HG02852 (cell line): ENCODE results near the gene PSAP.

Experiments used
- ATAC-seq: cut with Tn5 transposase; IDR thresholded peaks from one replicate; pipeline ENCODE4 v1.9.1; 2021; ENCODE audit warnings: mild to moderate bottlenecking, moderate library complexity; ENCODE audit not compliant: unreplicated experiment

Gene PSAP

GRCh38 chr10:71845410-71846405, 5.3 kb downstream of the PSAP start:
- no peak for ATAC-seq

DNA sequence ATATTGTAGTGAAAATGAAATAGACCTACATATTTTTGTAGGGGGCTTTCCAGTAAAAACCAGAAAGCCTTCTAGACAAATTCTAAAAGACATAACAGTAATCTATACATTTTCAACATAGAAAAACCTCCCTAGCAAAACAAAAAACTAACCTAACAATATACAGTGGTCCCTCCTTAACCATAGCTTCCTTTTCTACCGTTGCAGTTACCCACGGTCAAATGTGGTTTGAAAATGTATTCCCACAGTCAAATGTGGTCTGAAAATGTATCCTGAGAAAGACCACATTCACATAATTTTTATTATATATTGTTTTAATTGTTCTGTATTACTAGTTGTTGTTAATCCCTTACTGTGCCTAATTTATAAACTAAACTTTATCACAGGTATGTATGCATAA, 6.4 kb downstream of the PSAP start:
- no peak for ATAC-seq

GRCh38 chr10:71844084-71844483, 7.0 kb downstream of the PSAP start:
- no peak for ATAC-seq

DNA sequence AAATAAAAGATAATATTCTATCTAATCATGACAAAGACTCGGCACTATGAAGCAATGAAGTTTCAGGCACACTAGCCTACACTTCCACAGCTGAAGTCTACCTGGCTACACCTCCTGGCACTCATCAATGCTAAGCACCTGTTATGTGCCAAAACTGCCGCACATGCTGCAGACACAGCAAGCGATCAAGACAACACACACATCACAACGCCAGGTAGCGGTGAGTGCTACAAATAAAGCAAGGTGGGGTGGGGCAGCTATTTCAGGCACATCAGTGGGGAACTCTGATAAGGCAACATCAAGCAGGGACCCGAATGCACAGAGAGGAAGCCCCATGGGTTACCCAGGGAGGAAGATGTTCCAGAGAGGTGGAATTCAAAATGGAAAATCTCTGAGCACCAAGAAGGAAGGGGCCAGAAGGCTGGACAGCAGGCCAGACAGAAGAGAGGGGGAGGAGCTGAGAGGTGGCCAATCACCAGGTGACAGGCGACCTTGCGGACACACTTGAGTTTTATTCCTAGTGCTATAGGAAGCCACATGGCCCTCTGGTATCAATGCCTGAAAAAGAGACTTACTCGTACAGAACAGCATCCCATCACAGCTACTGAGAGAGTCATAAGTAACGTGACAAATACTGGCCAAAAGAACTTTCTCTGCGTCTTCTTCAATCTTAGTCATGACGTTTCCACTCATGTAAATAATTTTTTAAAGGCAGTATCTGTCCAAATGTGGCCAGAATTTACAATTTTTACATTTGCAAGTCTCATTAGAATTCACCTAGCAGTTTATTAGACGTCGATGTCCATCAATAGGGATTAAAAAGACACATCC, 8.0 kb downstream of the PSAP start:
- no peak for ATAC-seq

DNA sequence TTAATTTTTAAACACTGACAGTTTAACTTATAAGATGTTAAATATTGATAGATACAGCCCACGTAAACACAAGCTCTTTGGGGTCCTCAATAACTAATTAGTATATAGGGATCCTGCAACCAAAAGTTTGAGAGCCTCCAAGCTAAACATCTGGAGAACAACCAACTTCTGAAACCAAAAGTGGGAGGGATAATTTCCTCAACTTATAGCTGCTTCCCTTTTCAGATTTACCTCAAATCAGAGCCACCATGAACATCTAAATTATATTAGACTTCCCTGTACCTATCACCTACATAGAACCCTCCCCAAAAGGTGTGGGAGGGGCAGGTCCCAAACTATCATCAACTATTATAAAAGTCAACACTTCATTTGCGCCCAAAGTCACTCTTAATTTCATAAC, 8.6 kb downstream of the PSAP start:
- no peak for ATAC-seq

DNA sequence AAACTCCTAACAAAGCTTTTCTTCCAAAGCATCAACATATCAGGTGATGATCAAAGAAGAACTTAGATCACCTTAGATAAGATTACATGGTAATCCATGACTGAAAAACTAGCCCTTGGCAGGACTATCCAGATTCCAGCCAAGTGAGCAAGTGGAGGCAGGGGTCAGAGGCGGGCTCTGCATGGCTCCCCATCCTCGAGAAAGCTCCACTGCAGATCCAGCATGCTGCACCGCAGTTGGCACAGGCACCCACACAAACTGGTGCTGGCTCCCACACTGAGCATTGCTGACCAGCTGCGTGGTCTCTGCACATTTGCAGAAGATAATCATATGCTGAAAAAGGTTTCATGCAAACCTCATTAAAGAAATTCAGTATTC, 10.1 kb downstream of the PSAP start:
- no peak for ATAC-seq

DNA sequence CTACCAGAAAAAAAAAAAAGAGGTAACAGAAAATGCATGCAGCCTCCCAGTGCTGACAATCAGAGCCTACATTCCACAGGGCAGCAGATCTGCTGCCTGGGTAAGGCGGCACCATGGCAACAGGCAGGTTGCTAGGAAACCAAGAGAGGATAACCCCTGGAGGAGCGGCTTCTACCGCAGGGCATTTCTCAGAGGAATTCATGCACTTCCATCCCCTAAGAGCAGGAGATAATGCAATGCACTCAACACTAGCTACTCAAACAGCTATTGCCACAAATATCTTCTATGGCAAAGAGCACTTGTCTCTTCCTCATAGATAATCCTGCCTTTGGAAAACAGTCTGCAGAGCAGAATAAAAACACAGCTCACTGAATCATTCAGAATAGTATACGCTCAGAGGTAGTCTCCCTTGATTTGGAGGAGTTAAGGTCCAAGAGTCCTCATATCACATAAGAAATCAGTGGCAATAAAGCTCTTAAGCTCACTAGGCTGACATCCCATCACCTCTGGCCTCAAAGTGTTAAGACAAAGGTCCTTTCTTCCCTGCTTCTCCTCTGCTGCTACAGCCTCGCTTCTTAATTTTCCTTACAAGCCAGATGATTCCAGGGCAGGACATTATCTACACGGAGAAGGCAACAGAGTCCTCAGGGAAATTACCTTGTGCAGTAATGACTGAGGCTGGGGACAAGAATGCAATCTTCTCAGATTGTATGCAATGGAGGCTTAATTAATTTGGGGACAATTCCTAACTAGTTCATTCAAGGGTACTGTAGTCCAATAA, 10.7 kb downstream of the PSAP start:
- no peak for ATAC-seq

DNA sequence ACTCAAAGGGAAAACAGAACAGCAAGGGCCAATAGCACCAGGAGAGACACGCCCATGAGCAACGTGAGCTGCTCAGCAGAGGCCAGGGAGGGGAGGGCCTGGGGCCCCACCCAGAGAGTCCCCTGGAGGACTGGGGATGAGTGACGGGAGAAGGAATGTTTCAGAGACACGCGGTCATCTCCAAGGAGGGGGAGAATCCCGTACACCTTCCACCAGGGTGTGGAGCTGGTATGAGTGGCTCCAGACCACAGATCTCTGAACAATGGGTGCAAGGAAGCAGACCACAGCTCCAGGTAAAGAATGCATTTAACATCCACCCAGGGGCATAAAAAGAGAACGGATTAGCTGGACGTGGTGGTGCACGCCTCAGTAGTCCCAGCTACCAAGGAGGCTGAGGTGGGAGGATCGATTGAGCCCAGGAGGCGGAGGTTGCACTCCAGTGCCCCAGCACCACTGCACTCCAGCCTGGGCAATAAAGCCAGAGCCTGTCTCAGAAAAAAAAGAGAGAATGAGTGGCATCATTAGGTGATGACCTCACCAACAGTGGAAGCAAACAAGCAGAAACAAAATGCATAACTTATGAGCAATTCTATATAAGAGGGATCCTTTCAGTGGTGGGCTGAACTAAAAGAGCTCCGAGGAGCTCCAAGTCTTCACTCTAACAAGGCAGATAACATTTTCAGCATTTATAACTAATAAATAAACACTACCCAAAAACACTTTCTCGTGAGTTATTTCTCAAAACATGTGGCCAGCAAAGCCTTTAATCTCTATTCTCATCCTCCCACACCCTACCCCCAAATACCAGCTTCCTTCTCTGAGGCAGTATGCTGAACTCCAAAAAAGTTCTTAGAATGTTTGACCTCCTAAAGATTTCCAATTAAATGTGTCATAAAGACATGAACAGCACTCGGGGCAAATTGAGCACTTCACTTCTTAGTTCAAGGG, 12.5 kb downstream of the PSAP start:
- ATAC-seq = no peak

GRCh38 chr10:71837098-71837827, 13.8 kb downstream of the PSAP start:
- no peak for ATAC-seq

DNA sequence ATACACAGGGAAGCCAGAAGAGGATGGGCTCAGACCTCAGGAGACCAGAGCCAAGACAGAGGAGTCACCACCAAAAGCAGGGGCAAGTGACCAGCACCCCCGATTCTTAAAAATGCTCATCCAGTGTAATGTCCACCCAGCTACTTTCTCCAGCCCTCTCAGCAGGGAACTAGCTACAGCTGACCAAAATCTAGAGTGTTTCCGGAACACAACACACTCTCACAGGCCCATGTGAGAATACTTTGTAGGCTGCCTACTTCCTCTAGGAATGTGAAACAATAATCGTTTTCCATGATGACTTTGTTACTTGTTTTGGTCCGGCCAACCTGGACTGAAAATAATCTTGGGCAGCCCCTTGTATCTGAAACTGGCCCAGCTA, 14.5 kb downstream of the PSAP start:
- peak; percentile 25 for ATAC-seq

DNA sequence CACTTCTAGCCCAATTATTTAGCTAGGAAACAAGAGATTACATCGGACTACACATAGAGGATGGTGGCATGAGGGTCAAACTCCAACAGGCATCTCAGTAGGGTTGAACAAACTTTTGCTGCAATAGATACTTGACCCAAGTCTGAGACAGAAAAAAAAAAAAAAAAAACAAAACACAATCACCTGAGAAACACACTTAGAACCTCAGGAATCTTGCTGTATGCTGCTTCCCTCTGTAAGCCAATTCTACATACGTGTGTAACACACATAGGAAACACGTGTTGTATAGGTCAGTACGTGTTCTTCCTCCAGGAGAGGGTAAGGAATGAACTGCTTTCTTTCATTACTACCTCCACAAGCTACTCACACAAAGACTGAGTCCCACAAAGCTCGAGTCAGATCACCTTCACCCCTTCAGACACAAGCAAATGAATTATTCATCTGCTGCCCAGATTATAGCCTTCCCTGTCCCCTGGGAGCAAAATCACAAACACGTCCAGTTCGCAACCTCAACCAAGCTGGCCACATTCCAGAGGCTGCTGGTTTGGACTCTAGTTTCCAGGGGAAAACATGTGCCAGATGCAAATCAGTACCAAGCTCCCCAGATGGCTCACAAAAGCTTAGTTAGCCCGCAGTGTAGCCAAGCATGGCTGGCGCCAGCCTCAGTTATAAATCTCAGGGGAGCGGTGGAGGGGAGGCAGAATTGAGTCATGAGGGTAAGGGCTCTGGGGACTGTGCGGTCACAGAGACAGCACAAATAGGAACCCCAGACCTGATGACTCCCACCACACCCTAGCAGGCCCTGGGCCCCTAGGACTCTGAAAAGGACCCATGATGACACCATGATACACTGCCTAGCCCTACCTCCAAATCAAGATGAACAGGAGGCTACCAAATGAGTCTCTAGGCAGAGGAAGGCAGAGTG, 15.1 kb downstream of the PSAP start:
- ATAC-seq = peak; percentile 87

- ATAC-seq = no peak
Observed at GRCh38 chr10:71834343-71834674, 16.7 kb downstream of the PSAP start.

GRCh38 chr10:71833451-71834342, 17.4 kb downstream of the PSAP start:
- ATAC-seq = no peak

- no peak for ATAC-seq
Observed at GRCh38 chr10:71832967-71833366, 18.1 kb downstream of the PSAP start.

DNA sequence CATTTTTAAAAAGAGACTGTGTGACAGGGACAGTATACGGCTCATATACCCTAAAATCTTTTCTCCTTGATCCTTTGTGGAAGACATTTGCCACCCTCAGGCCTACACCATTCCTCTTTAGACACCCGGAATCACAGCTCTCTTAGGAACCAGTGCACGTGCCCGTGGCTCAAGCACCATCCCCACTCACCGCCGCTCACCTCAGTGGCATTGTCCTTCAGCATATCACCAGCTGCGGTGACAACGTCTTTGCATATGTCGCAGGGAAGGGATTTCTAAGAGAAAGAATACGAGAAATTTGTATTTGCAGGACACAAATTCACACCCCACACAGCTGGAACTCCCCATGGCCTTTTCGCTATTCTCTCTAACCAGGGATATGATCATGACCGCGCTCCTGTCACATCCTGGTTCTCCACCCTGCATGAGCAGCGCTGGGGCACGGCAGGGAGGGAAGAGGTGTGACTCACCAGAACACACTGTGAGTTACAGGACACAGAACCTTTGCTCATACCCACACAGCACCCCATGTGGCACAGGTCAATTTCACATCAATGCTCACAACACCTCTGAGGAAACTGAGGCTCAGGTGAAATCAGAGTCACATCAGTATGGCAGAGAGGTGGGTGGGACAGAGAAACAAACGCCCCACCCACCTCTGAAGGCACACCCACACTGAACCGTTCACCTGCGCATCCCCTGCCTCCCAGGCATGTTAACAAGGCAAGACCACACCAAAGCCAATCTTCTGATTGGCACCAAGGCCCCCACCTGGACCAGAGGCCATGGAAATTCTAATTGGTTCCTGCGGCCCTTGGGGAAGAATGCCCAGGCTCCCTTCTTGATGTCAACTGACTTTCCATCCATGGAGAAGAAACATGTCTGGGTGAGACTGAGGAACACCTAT, 19.2 kb downstream of the PSAP start:
- no peak for ATAC-seq

- no peak for ATAC-seq
Observed at GRCh38 chr10:71830726-71831125, 20.3 kb downstream of the PSAP start.
